HepG2 (cell line): ENCODE results near the gene POLR2B. TPM values are rescaled to one million over a fixed set of nuclear protein-coding genes. Genes with fewer than 3 reads are reported as not detected.

Experiments
- ATAC-seq: fragments of 200-7000 bp; cut with Tn5 transposase; 3 replicates; pipeline ENCODE4 v1.9.1; 2020; ENCODE audit warnings: mild to moderate bottlenecking, moderate library complexity
- BruUV-seq: library from RNA; stranded (reverse); fragments of 400-500 nt; replicated peaks from 2 replicates; lab custom pipeline; 2021; lab: Mats Ljungman, UMichigan
- CTCF ChIA-PET: fragments of 300-600 bp; formaldehyde crosslinking; extraction: SDS; loops from one replicate; lab custom pipeline; 2021; ENCODE audit warnings: low total read pairs, inconsistent platforms, low intra/inter-chr PET ratio; lab: Yijun Ruan, JAX
- POLR2A ChIA-PET: fragments of 350-600 bp; sonication (Branson Sonifier 250); formaldehyde crosslinking; loops from one replicate; lab custom pipeline; 2020; ENCODE audit warnings: antibody characterized with exemption, inconsistent platforms; lab: Yijun Ruan, JAX
- DNase-seq: peaks from one replicate; pipeline ENCODE4 v3.0.0-alpha.2; 2015; ENCODE audit warnings: low spot score
- FAIRE-seq: peaks from 3 replicates; lab custom pipeline; 2011; peaks lifted over from hg19 to GRCh38; lab: Jason Lieb, UNC
- H2AFZ ChIP-seq: one replicate; pipeline ENCODE4 v1.6.1; 2011; ENCODE audit warnings: low read length, inconsistent platforms
- H3K27ac ChIP-seq: fragments of 300-600 bp; 3 replicates; pipeline ENCODE4 v1.8.0; 2011; ENCODE audit warnings: mixed run types, mild to moderate bottlenecking, mixed read lengths, low read length, inconsistent platforms; ENCODE audit not compliant: insufficient read depth; ENCODE audit errors: extremely low read length
- H3K27me3 ChIP-seq, 2 experiments: fragments of 200-600 bp in 1 of 2; 2 replicates in 1 of 2; 3 replicates in 1 of 2; pipeline versions ENCODE4 v1.6.0 to v1.8.0; 2011; ENCODE audit warnings: low read length in 2 of 2, mild to moderate bottlenecking in 2 of 2, moderate library complexity in 2 of 2, inconsistent platforms in 1 of 2; ENCODE audit not compliant: insufficient read depth in 2 of 2, control insufficient read depth in 1 of 2
- H3K36me3 ChIP-seq, 2 experiments: fragments of 200-600 bp in 1 of 2; replicated peaks in 1 of 2; 2 replicates in 1 of 2; 3 replicates in 1 of 2; pipeline versions ENCODE4 v1.5.1 to v1.8.0; 2011; ENCODE audit warnings: low read length in 2 of 2, inconsistent platforms in 1 of 2; ENCODE audit not compliant: insufficient read depth in 2 of 2, control insufficient read depth in 1 of 2
- H3K4me1 ChIP-seq: 2 replicates; pipeline ENCODE4 v1.5.1; 2012; ENCODE audit warnings: low read length, inconsistent platforms; ENCODE audit not compliant: insufficient read depth
- H3K4me2 ChIP-seq: 2 replicates; pipeline ENCODE4 v1.6.0; 2011; ENCODE audit warnings: low read depth, low read length, inconsistent platforms
- H3K4me3 ChIP-seq, 3 experiments: fragments of 200-600 bp in 1 of 3; sonication (generic), shearing (Covaris generic) in 1 of 3; replicated peaks in 1 of 3; 2 replicates each; pipeline ENCODE4 v1.5.1; 2011 to 2016; ENCODE audit warnings: low read length in 3 of 3, inconsistent platforms in 2 of 3, low read depth in 2 of 3, mild to moderate bottlenecking in 2 of 3, control low read depth in 1 of 3, mixed read lengths in 1 of 3; ENCODE audit not compliant: insufficient read depth in 1 of 3
- H3K79me2 ChIP-seq: one replicate; pipeline ENCODE4 v1.6.1; 2011; ENCODE audit warnings: low read length, inconsistent platforms; ENCODE audit not compliant: insufficient read depth
- H3K9ac ChIP-seq: 2 replicates; pipeline ENCODE4 v1.6.0; 2011; ENCODE audit warnings: mild to moderate bottlenecking, low read depth, low read length, inconsistent platforms; ENCODE audit not compliant: insufficient read depth
- H3K9me3 ChIP-seq: 2 replicates; pipeline ENCODE4 v1.5.1; 2012; ENCODE audit warnings: mild to moderate bottlenecking, low read length
- H4K20me1 ChIP-seq: 2 replicates; pipeline ENCODE4 v1.6.0; 2011; ENCODE audit warnings: inconsistent platforms, mild to moderate bottlenecking, low read length, moderate library complexity; ENCODE audit not compliant: insufficient read depth
- ATRX ChIP-seq: sonication (generic); formaldehyde crosslinking; IDR thresholded peaks from 2 replicates; pipeline ENCODE4 v1.4.0; 2020; ENCODE audit warnings: missing genetic modification reagents, borderline replicate concordance
- MTA1 ChIP-seq: sonication (generic); formaldehyde crosslinking; IDR thresholded peaks from 2 replicates; pipeline ENCODE4 v1.4.0; 2020; ENCODE audit warnings: missing genetic modification reagents, mild to moderate bottlenecking, borderline replicate concordance
- SATB2 ChIP-seq: sonication (generic); formaldehyde crosslinking; IDR thresholded peaks from 2 replicates; pipeline ENCODE4 v1.5.0; 2020; ENCODE audit warnings: missing genetic modification reagents
- SMARCE1 ChIP-seq: fragments of 450-650 bp; IDR thresholded peaks from 2 replicates; pipeline ENCODE4 v1.6.1; 2017; ENCODE audit warnings: borderline replicate concordance
- TEAD2 ChIP-seq: sonication (generic); formaldehyde crosslinking; IDR thresholded peaks from 2 replicates; pipeline ENCODE4 v1.9.0; 2021; ENCODE audit warnings: missing genetic modification reagents
- ZFP41 ChIP-seq: sonication (generic); formaldehyde crosslinking; IDR thresholded peaks from 2 replicates; pipeline ENCODE4 v1.4.0; 2020; ENCODE audit warnings: mild to moderate bottlenecking, missing genetic modification reagents, borderline replicate concordance
- ZNF614 ChIP-seq: IDR thresholded peaks from 2 replicates; pipeline ENCODE4 v1.6.1; 2018; ENCODE audit warnings: missing biosample characterization, missing genetic modification reagents, inconsistent platforms, borderline replicate concordance
- ZNF644 ChIP-seq: IDR thresholded peaks from 2 replicates; pipeline ENCODE4 v1.6.1; 2016; ENCODE audit warnings: low read depth
- WGBS: methylation state at CpG from one replicate; pipeline ENCODE4 v1.1.6; 2017; ENCODE audit warnings: low lambda C conversion rate; 5-methylcytosine and 5-hydroxymethylcytosine counted together
- in situ Hi-C: cut with HindIII; loops from 2 replicates; pipeline ENCODE4 v1.10.0; 2017; ENCODE audit warnings: low pct_unique_long_range_greater_than_20kb; ENCODE audit not compliant: extremely low pct_ligation_motif_present
- intact Hi-C: fragments of 100-400 bp; cut with micrococcal nuclease; formaldehyde crosslinking; loops from one replicate; pipeline ENCODE4 v1.10.0; 2022; ENCODE audit not compliant: unreplicated experiment
- polyA plus RNA-seq, 8 experiments: library from polyadenylated mRNA; depleted of rRNA in 3 of 8; stranded (reverse) in 7 of 8; unstranded in 1 of 8; fragments of >200 nt; fragmentation: Illumina TruSeq in 4 of 8; extraction: Trizol in 4 of 8; gene quantifications; 2 replicates each; pipeline versions ENCODE4 v1.2.1 to v1.2.3, GENCODE V29; 2011 to 2016; ENCODE audit warnings: low read depth in 4 of 8, missing spikeins in 1 of 8, mixed read lengths in 1 of 8; ENCODE audit not compliant: insufficient read depth in 1 of 8
- total RNA-seq, 5 experiments: library from RNA; depleted of rRNA; stranded (reverse); fragments of >200 nt; fragmentation: Illumina TruSeq; extraction: Trizol; gene quantifications; 2 replicates each; pipeline ENCODE4 v1.2.3, GENCODE V29; 2016; ENCODE audit warnings: low read depth in 1 of 5
- TF ChIP-seq, protein P1 (sequence below): sonication (generic); formaldehyde crosslinking; IDR thresholded peaks from 2 replicates; pipeline ENCODE4 v1.8.0; 2022; ENCODE audit warnings: missing genetic modification reagents, low read depth, mild to moderate bottlenecking, borderline replicate concordance
- TF ChIP-seq, protein P2 (sequence below), 2 experiments: sonication (generic) in 1 of 2; formaldehyde crosslinking in 1 of 2; IDR thresholded peaks; 2 replicates each; pipeline versions ENCODE4 v1.6.1 to v1.9.0; 2014 to 2022; ENCODE audit warnings: antibody characterized with exemption in 1 of 2, borderline replicate concordance in 1 of 2, inconsistent platforms in 1 of 2, low read depth in 1 of 2, missing genetic modification reagents in 1 of 2
- TF ChIP-seq, protein P3 (sequence below): sonication (generic); formaldehyde crosslinking; IDR thresholded peaks from 2 replicates; pipeline ENCODE4 v1.4.0; 2020; ENCODE audit warnings: mild to moderate bottlenecking, missing genetic modification reagents
- TF ChIP-seq, protein P4 (sequence below): sonication (generic); formaldehyde crosslinking; IDR thresholded peaks from 2 replicates; pipeline ENCODE4 v1.4.0; 2020; ENCODE audit warnings: missing genetic modification reagents

Gene POLR2B
- total and polyA plus RNA-seq, 2 of the 13 experiments (the other 11 are each of a cell fraction or from before 2014, with no cell fraction given): 70.6 to 116 TPM

DNA sequence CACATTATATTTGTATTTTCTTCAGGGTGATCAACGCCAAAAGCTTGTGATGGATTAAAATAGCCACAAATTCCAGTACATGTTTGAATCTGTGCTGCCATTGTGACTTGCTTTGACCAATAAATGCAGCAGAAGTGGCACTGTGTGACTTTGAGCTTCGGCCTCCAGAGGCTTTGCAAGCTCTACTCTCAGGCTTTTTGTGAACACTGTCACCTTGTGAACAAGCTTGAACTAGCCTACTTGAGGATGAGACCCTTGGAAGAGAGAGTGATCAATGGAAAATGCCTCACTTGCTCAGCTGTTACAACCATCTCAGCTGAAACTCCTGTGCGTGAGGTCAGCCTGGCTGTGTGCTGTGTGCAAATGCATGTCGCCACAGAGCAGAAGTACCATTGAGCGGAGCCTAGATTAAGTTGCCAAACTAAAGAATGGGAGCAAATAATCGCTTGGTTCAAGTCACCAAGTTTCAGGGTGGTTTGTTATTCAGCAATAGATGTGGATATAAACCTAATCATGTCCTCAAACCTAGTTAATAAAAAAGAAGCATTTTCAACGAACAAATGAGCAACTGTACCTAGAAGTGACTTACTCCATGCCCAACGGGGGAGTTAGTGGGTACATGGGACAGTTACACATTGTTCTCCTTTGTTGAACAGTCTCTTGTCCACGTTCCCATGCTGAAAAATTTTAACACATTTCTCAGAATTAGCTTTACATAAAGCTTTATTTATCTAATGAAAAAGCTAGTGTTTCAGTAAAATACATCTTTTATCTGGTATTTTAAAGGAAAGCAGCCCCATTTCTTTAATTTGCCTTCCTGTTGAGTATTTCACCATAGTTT is 24.8 kb upstream of the POLR2B start:
- no peaks in the 10 kb centered on the region for H3K36me3 ChIP-seq
- no peaks in the 10 kb centered on the region for H3K27me3 ChIP-seq
- DNase-seq (no peak), ATAC-seq (peak; percentile 18; the same call in 1 of the 3 replicates), FAIRE-seq (no peak)
- BruUV-seq: no TSS peak
- ChIA-PET POLR2A (no interaction called here), CTCF (no interaction called here)
- WGBS: 64% methylated on average over 9 of the region's 9 CpGs
- H3K4me2 ChIP-seq: no peak overlapping the region
- H3K79me2 ChIP-seq: no peaks in the 10 kb centered on the region
- no peaks in the 10 kb centered on the region for H4K20me1 ChIP-seq
- H3K4me1 ChIP-seq: peaks cover 15% of the 10 kb centered on the region
- in situ Hi-C loops (no loop called here), intact Hi-C loops (no loop called here)
- no peak overlapping the region for H3K4me3 ChIP-seq
- H2AFZ ChIP-seq: no peak overlapping the region
- no peak overlapping the region for H3K27ac ChIP-seq
- no peaks in the 10 kb centered on the region for H3K9me3 ChIP-seq
- no peak overlapping the region for H3K9ac ChIP-seq
- TF ChIP-seq SMARCE1 (no peak), MTA1 (CRISPR knock-in tag) (no peak), ZFP41 (CRISPR knock-in tag) (no peak), TEAD2 (no peak), ZNF644 (CRISPR knock-in tag) (no peak), ZNF614 (CRISPR knock-in tag) (no peak), ATRX (CRISPR knock-in tag) (no peak), SATB2 (CRISPR knock-in tag) (no peak)
- TF ChIP-seq, protein P1, sequence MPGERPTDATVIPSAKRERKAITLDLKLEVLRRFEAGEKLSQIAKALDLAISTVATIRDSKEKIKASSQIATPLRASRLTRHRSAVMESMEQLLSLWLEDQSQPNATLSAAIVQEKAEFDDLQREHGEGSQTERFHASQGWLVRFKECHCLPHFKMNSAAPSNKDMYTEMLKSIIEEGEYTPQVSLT (CRISPR knock-in tag): no peak
- TF ChIP-seq, protein P2, sequence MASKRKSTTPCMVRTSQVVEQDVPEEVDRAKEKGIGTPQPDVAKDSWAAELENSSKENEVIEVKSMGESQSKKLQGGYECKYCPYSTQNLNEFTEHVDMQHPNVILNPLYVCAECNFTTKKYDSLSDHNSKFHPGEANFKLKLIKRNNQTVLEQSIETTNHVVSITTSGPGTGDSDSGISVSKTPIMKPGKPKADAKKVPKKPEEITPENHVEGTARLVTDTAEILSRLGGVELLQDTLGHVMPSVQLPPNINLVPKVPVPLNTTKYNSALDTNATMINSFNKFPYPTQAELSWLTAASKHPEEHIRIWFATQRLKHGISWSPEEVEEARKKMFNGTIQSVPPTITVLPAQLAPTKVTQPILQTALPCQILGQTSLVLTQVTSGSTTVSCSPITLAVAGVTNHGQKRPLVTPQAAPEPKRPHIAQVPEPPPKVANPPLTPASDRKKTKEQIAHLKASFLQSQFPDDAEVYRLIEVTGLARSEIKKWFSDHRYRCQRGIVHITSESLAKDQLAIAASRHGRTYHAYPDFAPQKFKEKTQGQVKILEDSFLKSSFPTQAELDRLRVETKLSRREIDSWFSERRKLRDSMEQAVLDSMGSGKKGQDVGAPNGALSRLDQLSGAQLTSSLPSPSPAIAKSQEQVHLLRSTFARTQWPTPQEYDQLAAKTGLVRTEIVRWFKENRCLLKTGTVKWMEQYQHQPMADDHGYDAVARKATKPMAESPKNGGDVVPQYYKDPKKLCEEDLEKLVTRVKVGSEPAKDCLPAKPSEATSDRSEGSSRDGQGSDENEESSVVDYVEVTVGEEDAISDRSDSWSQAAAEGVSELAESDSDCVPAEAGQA (IDR thresholded peaks at IDR 0.05; ENCODE audit: low read depth): no peak
- TF ChIP-seq, protein P2 (CRISPR knock-in tag; IDR thresholded peaks at IDR 0.05; ENCODE audit: borderline replicate concordance): no peak
- TF ChIP-seq, protein P3, sequence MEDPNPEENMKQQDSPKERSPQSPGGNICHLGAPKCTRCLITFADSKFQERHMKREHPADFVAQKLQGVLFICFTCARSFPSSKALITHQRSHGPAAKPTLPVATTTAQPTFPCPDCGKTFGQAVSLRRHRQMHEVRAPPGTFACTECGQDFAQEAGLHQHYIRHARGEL: no peak
- TF ChIP-seq, protein P4, sequence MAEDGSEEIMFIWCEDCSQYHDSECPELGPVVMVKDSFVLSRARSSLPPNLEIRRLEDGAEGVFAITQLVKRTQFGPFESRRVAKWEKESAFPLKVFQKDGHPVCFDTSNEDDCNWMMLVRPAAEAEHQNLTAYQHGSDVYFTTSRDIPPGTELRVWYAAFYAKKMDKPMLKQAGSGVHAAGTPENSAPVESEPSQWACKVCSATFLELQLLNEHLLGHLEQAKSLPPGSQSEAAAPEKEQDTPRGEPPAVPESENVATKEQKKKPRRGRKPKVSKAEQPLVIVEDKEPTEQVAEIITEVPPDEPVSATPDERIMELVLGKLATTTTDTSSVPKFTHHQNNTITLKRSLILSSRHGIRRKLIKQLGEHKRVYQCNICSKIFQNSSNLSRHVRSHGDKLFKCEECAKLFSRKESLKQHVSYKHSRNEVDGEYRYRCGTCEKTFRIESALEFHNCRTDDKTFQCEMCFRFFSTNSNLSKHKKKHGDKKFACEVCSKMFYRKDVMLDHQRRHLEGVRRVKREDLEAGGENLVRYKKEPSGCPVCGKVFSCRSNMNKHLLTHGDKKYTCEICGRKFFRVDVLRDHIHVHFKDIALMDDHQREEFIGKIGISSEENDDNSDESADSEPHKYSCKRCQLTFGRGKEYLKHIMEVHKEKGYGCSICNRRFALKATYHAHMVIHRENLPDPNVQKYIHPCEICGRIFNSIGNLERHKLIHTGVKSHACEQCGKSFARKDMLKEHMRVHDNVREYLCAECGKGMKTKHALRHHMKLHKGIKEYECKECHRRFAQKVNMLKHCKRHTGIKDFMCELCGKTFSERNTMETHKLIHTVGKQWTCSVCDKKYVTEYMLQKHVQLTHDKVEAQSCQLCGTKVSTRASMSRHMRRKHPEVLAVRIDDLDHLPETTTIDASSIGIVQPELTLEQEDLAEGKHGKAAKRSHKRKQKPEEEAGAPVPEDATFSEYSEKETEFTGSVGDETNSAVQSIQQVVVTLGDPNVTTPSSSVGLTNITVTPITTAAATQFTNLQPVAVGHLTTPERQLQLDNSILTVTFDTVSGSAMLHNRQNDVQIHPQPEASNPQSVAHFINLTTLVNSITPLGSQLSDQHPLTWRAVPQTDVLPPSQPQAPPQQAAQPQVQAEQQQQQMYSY (CRISPR knock-in tag): no peak
